ENCODE results near the gene ZKSCAN1.

GRCh38 chr7:100069991-100070390, 54.6 kb downstream of the ZKSCAN1 start:
- TF ChIP-seq EZH2 (IDR thresholded peaks at IDR 0.05; ENCODE audit: borderline replicate concordance, low read depth, low read length, poor library complexity, severe bottlenecking): no peak
- TF ChIP-seq, protein P1, sequence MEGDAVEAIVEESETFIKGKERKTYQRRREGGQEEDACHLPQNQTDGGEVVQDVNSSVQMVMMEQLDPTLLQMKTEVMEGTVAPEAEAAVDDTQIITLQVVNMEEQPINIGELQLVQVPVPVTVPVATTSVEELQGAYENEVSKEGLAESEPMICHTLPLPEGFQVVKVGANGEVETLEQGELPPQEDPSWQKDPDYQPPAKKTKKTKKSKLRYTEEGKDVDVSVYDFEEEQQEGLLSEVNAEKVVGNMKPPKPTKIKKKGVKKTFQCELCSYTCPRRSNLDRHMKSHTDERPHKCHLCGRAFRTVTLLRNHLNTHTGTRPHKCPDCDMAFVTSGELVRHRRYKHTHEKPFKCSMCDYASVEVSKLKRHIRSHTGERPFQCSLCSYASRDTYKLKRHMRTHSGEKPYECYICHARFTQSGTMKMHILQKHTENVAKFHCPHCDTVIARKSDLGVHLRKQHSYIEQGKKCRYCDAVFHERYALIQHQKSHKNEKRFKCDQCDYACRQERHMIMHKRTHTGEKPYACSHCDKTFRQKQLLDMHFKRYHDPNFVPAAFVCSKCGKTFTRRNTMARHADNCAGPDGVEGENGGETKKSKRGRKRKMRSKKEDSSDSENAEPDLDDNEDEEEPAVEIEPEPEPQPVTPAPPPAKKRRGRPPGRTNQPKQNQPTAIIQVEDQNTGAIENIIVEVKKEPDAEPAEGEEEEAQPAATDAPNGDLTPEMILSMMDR (conservative IDR thresholded peaks at IDR 0.05; ENCODE audit: low read depth, low read length): no peak

Measured in A673 (cell line).